NCI-H82 treated with DMSO at 0.1 percent for 48 hours (cell line): ENCODE measurements around the gene NUP54.
A peak's percentile ranks its signal among the peaks of the same experiment; 100 is the strongest.

Experiments
- DNase-seq: peaks from one replicate; lab custom pipeline; 2025; ENCODE audit not compliant: unreplicated experiment; lab: John Stamatoyannopoulos, UW

Gene NUP54

DNA sequence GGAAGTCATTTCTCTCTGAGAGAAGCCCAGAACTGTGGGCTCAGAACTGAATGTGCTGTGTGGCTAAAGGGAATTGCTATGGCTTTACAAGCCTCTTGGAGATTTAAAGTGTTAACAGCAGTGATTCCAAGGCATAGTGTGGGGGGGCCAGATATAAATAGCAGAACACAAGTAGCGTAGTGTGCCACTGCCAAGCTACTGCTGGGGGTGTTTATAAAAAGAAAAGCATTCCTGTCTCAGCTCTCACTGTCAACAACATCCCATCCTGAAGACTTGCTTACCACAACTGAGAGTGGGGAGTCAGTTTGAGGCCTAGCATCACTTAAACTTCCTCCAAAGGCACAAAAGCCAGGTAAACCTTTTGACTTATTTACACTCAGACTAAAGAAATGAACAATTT, 73.7 kb downstream of the NUP54 start, which contains the start of gene ART3:
TSS of gene ART3 (plus strand) at position 242 of the 400 bp plus-strand sequence. CDS start 1,181 bp downstream, outside the sequence.
- no peak for DNase-seq

GRCh38 chr4:76072760-76073159, 75.4 kb downstream of the NUP54 start:
- DNase-seq: no peak

DNA sequence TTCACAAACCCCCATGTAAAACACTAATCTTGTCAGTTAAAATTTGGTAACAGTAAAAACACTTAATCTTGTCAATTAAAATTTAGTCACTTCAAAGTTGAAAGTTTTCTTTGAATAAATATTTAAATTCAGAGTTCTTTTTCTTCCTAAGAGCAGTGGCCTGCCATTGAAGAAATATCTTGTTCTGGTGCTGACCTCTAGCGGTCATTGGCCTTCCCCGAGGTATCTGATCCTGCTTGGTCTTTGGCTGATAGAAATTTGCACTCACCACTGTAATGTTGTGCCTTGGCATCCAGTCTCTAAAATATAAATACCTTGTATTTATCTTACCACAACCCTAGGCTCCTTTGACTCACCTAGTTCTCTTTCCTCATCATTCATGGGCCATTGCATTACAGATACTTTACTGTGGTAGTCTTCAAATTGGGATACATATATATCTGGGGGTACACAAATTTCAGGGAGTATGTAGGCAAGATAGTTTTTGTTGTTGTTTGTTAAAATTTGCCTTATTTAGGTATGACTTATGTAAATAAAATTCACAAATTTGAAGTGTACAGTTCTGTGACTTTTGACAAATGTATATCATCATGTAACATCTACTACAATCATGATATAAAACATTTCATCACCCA, 80.4 kb downstream of the NUP54 start:
- peak; percentile 33 for DNase-seq

- DNase-seq: no peak
These were observed 81.7 kb downstream of the NUP54 start for GRCh38 chr4:76066546-76066945.
